Panc1 (cell line): Measurements from ENCODE around the gene MPPE1. TPM values are rescaled to one million over a fixed set of nuclear protein-coding genes. Genes with fewer than 3 reads are reported as not detected.

Source experiments
- ATAC-seq: fragments of 200-7000 bp; cut with Tn5 transposase; 2 replicates; pipeline ENCODE4 v1.9.1; 2020; ENCODE audit warnings: mild to moderate bottlenecking, moderate library complexity
- BruUV-seq: library from RNA; stranded (reverse); fragments of 400-500 nt; replicated peaks from 2 replicates; lab custom pipeline; 2021; lab: Mats Ljungman, UMichigan
- CTCF ChIA-PET: fragments of 300-600 bp; sonication (Branson Sonifier 250); formaldehyde crosslinking; loops from one replicate; lab custom pipeline; 2022; ENCODE audit warnings: antibody characterized with exemption; lab: Charles Lee
- POLR2A ChIA-PET: fragments of 300-600 bp; sonication (Branson Sonifier 250); formaldehyde crosslinking; loops from one replicate; lab custom pipeline; 2022; ENCODE audit warnings: antibody characterized with exemption; lab: Charles Lee
- DNase-seq: peaks from one replicate; pipeline ENCODE4 v3.0.0-alpha.2; 2010; ENCODE audit warnings: low read depth, low spot score
- H3K27ac ChIP-seq: 2 replicates; pipeline ENCODE4 v1.5.1; 2011; ENCODE audit warnings: mild to moderate bottlenecking, low read length, inconsistent platforms
- H3K27me3 ChIP-seq: fragments of 200-500 bp; sonication (Bioruptor generic); 2 replicates; pipeline ENCODE4 v1.6.0; 2014; ENCODE audit warnings: low read length, inconsistent platforms; ENCODE audit not compliant: control insufficient read depth, insufficient read depth
- H3K36me3 ChIP-seq: fragments of 200-500 bp; sonication (Bioruptor generic); 2 replicates; pipeline ENCODE4 v1.5.1; 2014; ENCODE audit warnings: inconsistent platforms, mild to moderate bottlenecking, low read length, moderate library complexity; ENCODE audit not compliant: control insufficient read depth, insufficient read depth
- H3K4me1 ChIP-seq: 2 replicates; pipeline ENCODE4 v1.5.1; 2011; ENCODE audit warnings: inconsistent platforms, mild to moderate bottlenecking, low read length, moderate library complexity; ENCODE audit not compliant: control insufficient read depth, insufficient read depth
- H3K4me3 ChIP-seq, 2 experiments: 2 replicates each; pipeline ENCODE4 v1.5.1; 2011 to 2012; ENCODE audit warnings: low read depth in 2 of 2, low read length in 2 of 2, mild to moderate bottlenecking in 2 of 2, inconsistent platforms in 1 of 2, moderate library complexity in 1 of 2
- H3K9me3 ChIP-seq: fragments of 200-500 bp; sonication (Bioruptor generic); 2 replicates; pipeline ENCODE4 v1.5.1; 2014; ENCODE audit warnings: low read depth, mild to moderate bottlenecking, inconsistent platforms, low read length, moderate library complexity; ENCODE audit not compliant: control insufficient read depth, insufficient read depth
- POLR2AphosphoS5 ChIP-seq: IDR thresholded peaks from 2 replicates; pipeline ENCODE4 v1.6.1; 2012; ENCODE audit warnings: mild to moderate bottlenecking, low read depth, low read length, moderate library complexity
- REST ChIP-seq, 2 experiments: IDR thresholded peaks; 2 replicates each; pipeline ENCODE4 v1.6.1; 2011 to 2012; ENCODE audit warnings: low read depth in 2 of 2, control low read depth in 1 of 2, low read length in 1 of 2, mild to moderate bottlenecking in 1 of 2, moderate library complexity in 1 of 2; ENCODE audit not compliant: insufficient read depth in 1 of 2
- SIN3A ChIP-seq: IDR thresholded peaks from 2 replicates; pipeline ENCODE4 v1.6.1; 2012; ENCODE audit warnings: low read depth, mild to moderate bottlenecking, low read length, moderate library complexity, borderline replicate concordance; ENCODE audit not compliant: insufficient read depth
- TCF7L2 ChIP-seq: IDR thresholded peaks from 2 replicates; pipeline ENCODE4 v1.6.1; 2011; ENCODE audit warnings: mild to moderate bottlenecking, low read depth, low read length, inconsistent platforms
- in situ Hi-C: cut with HindIII; loops from 2 replicates; pipeline ENCODE4 v1.10.0; 2016; ENCODE audit warnings: low sequenced_read_pairs, low pct_unique_long_range_greater_than_20kb
- intact Hi-C: fragments of 100-400 bp; cut with micrococcal nuclease; formaldehyde crosslinking; loops from one replicate; pipeline ENCODE4 v1.10.0; 2022; ENCODE audit not compliant: unreplicated experiment
- total RNA-seq: library from RNA; stranded (reverse); gene quantifications from one replicate; pipeline ENCODE4 v1.2.1, GENCODE V29; 2021; ENCODE audit not compliant: unreplicated experiment
- TF ChIP-seq, protein P1 (sequence below): fragments of 450-650 bp; IDR thresholded peaks from 2 replicates; pipeline ENCODE4 v1.5.1; 2017; ENCODE audit warnings: mild to moderate bottlenecking

Gene MPPE1
- total RNA-seq, 1 experiment from 2014 or later, result 37.1 TPM

DNA sequence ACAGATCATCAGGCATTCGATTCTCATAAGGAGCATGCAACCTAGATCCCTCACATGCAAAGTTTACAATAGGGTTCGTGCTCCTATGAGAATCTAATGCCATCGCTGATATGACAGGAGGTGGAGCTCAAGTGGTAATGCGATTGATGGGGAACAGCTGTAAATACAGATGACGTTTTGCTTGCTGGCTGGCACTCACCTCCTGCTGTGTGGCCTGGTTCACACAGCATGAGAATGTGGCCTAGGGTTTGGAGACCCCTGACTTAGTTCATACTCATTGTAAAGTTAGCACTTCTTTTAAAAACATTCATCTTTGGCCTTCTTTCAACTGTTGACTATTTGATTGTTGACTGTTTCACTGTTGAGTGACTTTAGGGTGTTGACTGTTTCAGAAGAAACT lies 65.6 kb downstream of the MPPE1 start:
- no peaks in the 10 kb centered on the region for H3K36me3 ChIP-seq
- H3K27me3 ChIP-seq, result no peaks in the 10 kb centered on the region
- DNase-seq, result no peak
- in situ Hi-C loops (no loop called here), intact Hi-C loops (no loop called here)
- ChIA-PET CTCF (no interaction called here), POLR2A (no interaction called here)
- no peaks in the 10 kb centered on the region for H3K9me3 ChIP-seq
- no TSS peak for BruUV-seq
- no peak for ATAC-seq
- no peak for TF ChIP-seq REST (IDR thresholded peaks at IDR 0.05; ENCODE audit: insufficient read depth in 1 of 2, low read depth in 2 of 2, low read length in 1 of 2)
- no peak for TF ChIP-seq SIN3A
- no peak for TF ChIP-seq POLR2AphosphoS5
- TF ChIP-seq, protein P1, sequence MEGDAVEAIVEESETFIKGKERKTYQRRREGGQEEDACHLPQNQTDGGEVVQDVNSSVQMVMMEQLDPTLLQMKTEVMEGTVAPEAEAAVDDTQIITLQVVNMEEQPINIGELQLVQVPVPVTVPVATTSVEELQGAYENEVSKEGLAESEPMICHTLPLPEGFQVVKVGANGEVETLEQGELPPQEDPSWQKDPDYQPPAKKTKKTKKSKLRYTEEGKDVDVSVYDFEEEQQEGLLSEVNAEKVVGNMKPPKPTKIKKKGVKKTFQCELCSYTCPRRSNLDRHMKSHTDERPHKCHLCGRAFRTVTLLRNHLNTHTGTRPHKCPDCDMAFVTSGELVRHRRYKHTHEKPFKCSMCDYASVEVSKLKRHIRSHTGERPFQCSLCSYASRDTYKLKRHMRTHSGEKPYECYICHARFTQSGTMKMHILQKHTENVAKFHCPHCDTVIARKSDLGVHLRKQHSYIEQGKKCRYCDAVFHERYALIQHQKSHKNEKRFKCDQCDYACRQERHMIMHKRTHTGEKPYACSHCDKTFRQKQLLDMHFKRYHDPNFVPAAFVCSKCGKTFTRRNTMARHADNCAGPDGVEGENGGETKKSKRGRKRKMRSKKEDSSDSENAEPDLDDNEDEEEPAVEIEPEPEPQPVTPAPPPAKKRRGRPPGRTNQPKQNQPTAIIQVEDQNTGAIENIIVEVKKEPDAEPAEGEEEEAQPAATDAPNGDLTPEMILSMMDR, result no peak
- no peak for TF ChIP-seq TCF7L2
- no peaks in the 10 kb centered on the region for H3K4me1 ChIP-seq
- no peak overlapping the region for H3K4me3 ChIP-seq
- H3K27ac ChIP-seq, result no peak overlapping the region

DNA sequence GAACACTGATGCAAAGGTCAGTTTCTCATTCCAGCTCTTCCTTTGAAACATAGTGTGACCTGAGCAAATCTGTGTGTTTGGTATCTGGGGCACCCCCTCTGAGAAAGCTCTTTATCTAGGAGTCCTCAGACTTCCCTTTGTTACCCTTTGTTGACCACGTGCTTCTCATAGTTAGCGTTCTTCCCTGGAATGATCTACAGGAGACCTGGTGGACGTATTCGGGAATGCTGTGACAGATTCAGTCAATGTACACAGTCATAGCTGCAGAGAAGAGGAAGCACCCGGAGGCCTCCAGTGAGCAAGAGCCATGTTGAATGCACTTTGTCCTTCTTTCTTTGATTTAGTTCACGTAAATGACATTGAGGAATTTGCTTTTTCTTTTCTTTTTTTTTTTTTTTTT lies 67.6 kb downstream of the MPPE1 start:
- H3K9me3 ChIP-seq, result no peaks in the 10 kb centered on the region
- no peak overlapping the region for H3K27ac ChIP-seq
- no peaks in the 10 kb centered on the region for H3K4me1 ChIP-seq
- ChIA-PET POLR2A (no interaction called here), CTCF (interaction anchor here (0.6 kb wide), 1 partner anchor 437 kb away, joined by 13 read pairs; no protein-coding TSS in a partner anchor)
- DNase-seq (no peak), ATAC-seq (no peak)
- in situ Hi-C loops (no loop called here), intact Hi-C loops (no loop called here)
- H3K27me3 ChIP-seq, result no peaks in the 10 kb centered on the region
- no peaks in the 10 kb centered on the region for H3K36me3 ChIP-seq
- TF ChIP-seq POLR2AphosphoS5, result no peak
- TF ChIP-seq TCF7L2, result no peak
- TF ChIP-seq SIN3A, result no peak
- TF ChIP-seq, protein P1, result no peak
- no peak for TF ChIP-seq REST (IDR thresholded peaks at IDR 0.05; ENCODE audit: insufficient read depth in 1 of 2, low read depth in 2 of 2, low read length in 1 of 2)
- H3K4me3 ChIP-seq, result no peak overlapping the region
- no TSS peak for BruUV-seq
